Stomach (tissue), 4 donors: ENCODE measurements around the gene FAM83B.

Experiments
- POLR2A ChIP-seq, 4 donors: fragments of 450-650 bp; IDR thresholded peaks; one replicate each; pipeline ENCODE4 v1.6.1; 2016; ENCODE audit warnings: antibody characterized with exemption in 4 of 4, control low read depth in 2 of 4, mild to moderate bottlenecking in 1 of 4, moderate library complexity in 1 of 4
- POLR2AphosphoS5 ChIP-seq, 3 donors: sonication (generic); formaldehyde crosslinking; IDR thresholded peaks; one replicate each; pipeline ENCODE4 v1.6.1; 2016; ENCODE audit warnings: antibody characterized with exemption in 3 of 3
- TF ChIP-seq, protein P1 (sequence below), 7 experiments: fragments of 450-650 bp in 4 of 7; fragments of 200-600 bp in 3 of 7; sonication (generic) in 3 of 7; IDR thresholded peaks; one replicate each; pipeline ENCODE4 v1.5.1; 2016 to 2019; ENCODE audit warnings: antibody characterized with exemption in 7 of 7, control low read depth in 2 of 7, mild to moderate bottlenecking in 1 of 7

DNA sequence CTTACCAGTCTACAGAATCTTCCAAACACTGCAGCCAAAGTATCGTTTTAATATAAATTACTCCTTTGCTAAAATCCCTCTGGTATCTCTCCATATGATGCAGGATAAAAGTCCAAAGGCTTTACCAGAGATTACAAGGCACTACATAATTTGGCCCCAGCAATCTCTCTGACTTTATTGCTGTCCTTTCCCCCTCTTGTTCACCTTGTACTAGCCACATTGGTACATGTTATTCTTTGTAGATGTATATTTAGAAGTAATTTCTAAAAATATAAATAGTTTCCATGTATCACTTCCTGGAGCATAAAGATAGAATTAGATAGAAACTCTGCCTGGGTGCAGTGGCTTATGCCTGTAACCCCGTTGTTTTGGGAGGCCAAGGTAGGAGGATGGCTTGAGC lies 28.7 kb upstream of the FAM83B start:
- TF ChIP-seq, protein P1, sequence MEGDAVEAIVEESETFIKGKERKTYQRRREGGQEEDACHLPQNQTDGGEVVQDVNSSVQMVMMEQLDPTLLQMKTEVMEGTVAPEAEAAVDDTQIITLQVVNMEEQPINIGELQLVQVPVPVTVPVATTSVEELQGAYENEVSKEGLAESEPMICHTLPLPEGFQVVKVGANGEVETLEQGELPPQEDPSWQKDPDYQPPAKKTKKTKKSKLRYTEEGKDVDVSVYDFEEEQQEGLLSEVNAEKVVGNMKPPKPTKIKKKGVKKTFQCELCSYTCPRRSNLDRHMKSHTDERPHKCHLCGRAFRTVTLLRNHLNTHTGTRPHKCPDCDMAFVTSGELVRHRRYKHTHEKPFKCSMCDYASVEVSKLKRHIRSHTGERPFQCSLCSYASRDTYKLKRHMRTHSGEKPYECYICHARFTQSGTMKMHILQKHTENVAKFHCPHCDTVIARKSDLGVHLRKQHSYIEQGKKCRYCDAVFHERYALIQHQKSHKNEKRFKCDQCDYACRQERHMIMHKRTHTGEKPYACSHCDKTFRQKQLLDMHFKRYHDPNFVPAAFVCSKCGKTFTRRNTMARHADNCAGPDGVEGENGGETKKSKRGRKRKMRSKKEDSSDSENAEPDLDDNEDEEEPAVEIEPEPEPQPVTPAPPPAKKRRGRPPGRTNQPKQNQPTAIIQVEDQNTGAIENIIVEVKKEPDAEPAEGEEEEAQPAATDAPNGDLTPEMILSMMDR (IDR thresholded peaks at IDR 0.05): no peak
- no peak for TF ChIP-seq POLR2A (IDR thresholded peaks at IDR 0.05)
- no peak for TF ChIP-seq POLR2AphosphoS5 (IDR thresholded peaks at IDR 0.05)
